ENCODE measurements around the gene PTCSC3. TPM values are rescaled to one million over a fixed set of nuclear protein-coding genes. Genes with fewer than 3 reads are reported as not detected.
A peak's percentile ranks its signal among the peaks of the same experiment; 100 is the strongest.

The PTCSC3 gene
- total and polyA plus RNA-seq, 2 of the 13 experiments (the other 11 are each of a cell fraction or from before 2014, with no cell fraction given) = not detected

DNA sequence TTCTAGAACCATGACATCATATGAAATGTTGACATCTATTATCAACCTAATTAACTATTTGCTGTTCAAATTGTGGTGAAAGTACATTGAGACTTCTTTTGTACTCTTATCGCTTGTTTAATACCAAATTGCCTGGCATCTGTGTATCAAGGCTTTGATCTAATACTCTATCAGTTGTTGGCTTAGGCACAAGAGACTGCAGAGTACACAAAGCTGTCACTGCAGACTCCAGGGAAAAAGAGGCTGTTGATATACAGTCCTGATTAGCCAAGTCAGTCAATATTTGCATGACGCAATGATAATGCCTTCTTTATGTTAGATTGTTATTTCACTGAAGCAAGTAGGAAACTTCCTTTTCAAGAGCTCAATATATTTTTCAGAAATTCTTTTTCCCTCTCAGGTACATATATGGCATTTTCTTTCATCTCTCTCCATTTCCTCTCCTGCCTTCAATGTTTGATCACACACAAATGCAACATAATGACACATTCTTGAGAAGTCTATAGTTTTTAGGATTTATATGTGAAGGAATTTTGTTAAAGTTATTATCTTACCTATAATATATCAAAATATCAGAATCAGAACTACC, 32.3 kb upstream of the PTCSC3 start (continued):
- TF ChIP-seq, protein P1, sequence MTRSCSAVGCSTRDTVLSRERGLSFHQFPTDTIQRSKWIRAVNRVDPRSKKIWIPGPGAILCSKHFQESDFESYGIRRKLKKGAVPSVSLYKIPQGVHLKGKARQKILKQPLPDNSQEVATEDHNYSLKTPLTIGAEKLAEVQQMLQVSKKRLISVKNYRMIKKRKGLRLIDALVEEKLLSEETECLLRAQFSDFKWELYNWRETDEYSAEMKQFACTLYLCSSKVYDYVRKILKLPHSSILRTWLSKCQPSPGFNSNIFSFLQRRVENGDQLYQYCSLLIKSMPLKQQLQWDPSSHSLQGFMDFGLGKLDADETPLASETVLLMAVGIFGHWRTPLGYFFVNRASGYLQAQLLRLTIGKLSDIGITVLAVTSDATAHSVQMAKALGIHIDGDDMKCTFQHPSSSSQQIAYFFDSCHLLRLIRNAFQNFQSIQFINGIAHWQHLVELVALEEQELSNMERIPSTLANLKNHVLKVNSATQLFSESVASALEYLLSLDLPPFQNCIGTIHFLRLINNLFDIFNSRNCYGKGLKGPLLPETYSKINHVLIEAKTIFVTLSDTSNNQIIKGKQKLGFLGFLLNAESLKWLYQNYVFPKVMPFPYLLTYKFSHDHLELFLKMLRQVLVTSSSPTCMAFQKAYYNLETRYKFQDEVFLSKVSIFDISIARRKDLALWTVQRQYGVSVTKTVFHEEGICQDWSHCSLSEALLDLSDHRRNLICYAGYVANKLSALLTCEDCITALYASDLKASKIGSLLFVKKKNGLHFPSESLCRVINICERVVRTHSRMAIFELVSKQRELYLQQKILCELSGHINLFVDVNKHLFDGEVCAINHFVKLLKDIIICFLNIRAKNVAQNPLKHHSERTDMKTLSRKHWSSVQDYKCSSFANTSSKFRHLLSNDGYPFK (CRISPR knock-in tag; IDR thresholded peaks at IDR 0.05; ENCODE audit: borderline replicate concordance) = no peak
- TF ChIP-seq KAT8 (CRISPR knock-in tag; IDR thresholded peaks at IDR 0.05) = peak; percentile 53; the same call in 1 of the 2 replicates
- TF ChIP-seq, protein P2, sequence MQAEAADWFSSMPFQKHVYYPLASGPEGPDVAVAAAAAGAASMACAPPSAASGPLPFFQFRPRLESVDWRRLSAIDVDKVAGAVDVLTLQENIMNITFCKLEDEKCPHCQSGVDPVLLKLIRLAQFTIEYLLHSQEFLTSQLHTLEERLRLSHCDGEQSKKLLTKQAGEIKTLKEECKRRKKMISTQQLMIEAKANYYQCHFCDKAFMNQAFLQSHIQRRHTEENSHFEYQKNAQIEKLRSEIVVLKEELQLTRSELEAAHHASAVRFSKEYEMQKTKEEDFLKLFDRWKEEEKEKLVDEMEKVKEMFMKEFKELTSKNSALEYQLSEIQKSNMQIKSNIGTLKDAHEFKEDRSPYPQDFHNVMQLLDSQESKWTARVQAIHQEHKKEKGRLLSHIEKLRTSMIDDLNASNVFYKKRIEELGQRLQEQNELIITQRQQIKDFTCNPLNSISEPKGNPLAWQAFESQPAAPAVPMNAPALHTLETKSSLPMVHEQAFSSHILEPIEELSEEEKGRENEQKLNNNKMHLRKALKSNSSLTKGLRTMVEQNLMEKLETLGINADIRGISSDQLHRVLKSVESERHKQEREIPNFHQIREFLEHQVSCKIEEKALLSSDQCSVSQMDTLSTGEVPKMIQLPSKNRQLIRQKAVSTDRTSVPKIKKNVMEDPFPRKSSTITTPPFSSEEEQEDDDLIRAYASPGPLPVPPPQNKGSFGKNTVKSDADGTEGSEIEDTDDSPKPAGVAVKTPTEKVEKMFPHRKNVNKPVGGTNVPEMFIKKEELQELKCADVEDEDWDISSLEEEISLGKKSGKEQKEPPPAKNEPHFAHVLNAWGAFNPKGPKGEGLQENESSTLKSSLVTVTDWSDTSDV (CRISPR knock-in tag; IDR thresholded peaks at IDR 0.05) = no peak
- no peak for TF ChIP-seq RAD21 (CRISPR knock-in tag; IDR thresholded peaks at IDR 0.05)
- peak; percentile 69; the same call in 1 of the 2 replicates for TF ChIP-seq RXRB (CRISPR knock-in tag; IDR thresholded peaks at IDR 0.05; ENCODE audit: borderline replicate concordance)
- no peak for TF ChIP-seq DR1 (CRISPR knock-in tag; IDR thresholded peaks at IDR 0.05)
- TF ChIP-seq, protein P3, sequence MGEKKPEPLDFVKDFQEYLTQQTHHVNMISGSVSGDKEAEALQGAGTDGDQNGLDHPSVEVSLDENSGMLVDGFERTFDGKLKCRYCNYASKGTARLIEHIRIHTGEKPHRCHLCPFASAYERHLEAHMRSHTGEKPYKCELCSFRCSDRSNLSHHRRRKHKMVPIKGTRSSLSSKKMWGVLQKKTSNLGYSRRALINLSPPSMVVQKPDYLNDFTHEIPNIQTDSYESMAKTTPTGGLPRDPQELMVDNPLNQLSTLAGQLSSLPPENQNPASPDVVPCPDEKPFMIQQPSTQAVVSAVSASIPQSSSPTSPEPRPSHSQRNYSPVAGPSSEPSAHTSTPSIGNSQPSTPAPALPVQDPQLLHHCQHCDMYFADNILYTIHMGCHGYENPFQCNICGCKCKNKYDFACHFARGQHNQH (CRISPR knock-in tag; IDR thresholded peaks at IDR 0.05) = 0 out of 2 replicates have a peak, but pooled peaks have one; percentile 50
- TF ChIP-seq PHF5A (CRISPR knock-in tag; IDR thresholded peaks at IDR 0.05; ENCODE audit: low read depth, unreplicated experiment) = no peak
- TF ChIP-seq GTF2F1 (IDR thresholded peaks at IDR 0.05; ENCODE audit: low read length) = no peak
- TF ChIP-seq IRF2 (CRISPR knock-in tag; IDR thresholded peaks at IDR 0.05) = 0 out of 2 replicates have a peak, but pooled peaks have one; percentile 26
- TF ChIP-seq, protein P4, sequence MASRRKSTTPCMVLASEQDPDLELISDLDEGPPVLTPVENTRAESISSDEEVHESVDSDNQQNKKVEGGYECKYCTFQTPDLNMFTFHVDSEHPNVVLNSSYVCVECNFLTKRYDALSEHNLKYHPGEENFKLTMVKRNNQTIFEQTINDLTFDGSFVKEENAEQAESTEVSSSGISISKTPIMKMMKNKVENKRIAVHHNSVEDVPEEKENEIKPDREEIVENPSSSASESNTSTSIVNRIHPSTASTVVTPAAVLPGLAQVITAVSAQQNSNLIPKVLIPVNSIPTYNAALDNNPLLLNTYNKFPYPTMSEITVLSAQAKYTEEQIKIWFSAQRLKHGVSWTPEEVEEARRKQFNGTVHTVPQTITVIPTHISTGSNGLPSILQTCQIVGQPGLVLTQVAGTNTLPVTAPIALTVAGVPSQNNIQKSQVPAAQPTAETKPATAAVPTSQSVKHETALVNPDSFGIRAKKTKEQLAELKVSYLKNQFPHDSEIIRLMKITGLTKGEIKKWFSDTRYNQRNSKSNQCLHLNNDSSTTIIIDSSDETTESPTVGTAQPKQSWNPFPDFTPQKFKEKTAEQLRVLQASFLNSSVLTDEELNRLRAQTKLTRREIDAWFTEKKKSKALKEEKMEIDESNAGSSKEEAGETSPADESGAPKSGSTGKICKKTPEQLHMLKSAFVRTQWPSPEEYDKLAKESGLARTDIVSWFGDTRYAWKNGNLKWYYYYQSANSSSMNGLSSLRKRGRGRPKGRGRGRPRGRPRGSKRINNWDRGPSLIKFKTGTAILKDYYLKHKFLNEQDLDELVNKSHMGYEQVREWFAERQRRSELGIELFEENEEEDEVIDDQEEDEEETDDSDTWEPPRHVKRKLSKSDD (CRISPR knock-in tag; IDR thresholded peaks at IDR 0.05; ENCODE audit: low read depth) = no peak
- no peak for TF ChIP-seq ZNF737 (CRISPR knock-in tag; IDR thresholded peaks at IDR 0.05; ENCODE audit: borderline replicate concordance)
- TF ChIP-seq ZNF274 (CRISPR knock-in tag; IDR thresholded peaks at IDR 0.05) = no peak
- no peak for TF ChIP-seq PAF1 (CRISPR knock-in tag; IDR thresholded peaks at IDR 0.05)
- no peak for TF ChIP-seq ZSCAN22 (CRISPR knock-in tag; IDR thresholded peaks at IDR 0.05)
- TF ChIP-seq, protein P5, sequence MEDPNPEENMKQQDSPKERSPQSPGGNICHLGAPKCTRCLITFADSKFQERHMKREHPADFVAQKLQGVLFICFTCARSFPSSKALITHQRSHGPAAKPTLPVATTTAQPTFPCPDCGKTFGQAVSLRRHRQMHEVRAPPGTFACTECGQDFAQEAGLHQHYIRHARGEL (CRISPR knock-in tag; IDR thresholded peaks at IDR 0.05) = no peak
- TF ChIP-seq, protein P6, sequence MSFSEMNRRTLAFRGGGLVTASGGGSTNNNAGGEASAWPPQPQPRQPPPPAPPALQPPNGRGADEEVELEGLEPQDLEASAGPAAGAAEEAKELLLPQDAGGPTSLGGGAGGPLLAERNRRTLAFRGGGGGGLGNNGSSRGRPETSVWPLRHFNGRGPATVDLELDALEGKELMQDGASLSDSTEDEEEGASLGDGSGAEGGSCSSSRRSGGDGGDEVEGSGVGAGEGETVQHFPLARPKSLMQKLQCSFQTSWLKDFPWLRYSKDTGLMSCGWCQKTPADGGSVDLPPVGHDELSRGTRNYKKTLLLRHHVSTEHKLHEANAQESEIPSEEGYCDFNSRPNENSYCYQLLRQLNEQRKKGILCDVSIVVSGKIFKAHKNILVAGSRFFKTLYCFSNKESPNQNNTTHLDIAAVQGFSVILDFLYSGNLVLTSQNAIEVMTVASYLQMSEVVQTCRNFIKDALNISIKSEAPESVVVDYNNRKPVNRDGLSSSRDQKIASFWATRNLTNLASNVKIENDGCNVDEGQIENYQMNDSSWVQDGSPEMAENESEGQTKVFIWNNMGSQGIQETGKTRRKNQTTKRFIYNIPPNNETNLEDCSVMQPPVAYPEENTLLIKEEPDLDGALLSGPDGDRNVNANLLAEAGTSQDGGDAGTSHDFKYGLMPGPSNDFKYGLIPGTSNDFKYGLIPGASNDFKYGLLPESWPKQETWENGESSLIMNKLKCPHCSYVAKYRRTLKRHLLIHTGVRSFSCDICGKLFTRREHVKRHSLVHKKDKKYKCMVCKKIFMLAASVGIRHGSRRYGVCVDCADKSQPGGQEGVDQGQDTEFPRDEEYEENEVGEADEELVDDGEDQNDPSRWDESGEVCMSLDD (CRISPR knock-in tag; IDR thresholded peaks at IDR 0.05; ENCODE audit: borderline replicate concordance) = no peak

Data from HepG2 (cell line).